ENCODE results near the gene DAPP1. TPM values are rescaled to one million over a fixed set of nuclear protein-coding genes. Genes with fewer than 3 reads are reported as not detected.
A peak's percentile ranks its signal among the peaks of the same experiment; 100 is the strongest.

DAPP1 gene
- total RNA-seq, 1 donor: not detected

GRCh38 chr4:99810536-99810935 is 6.1 kb upstream of the DAPP1 start:
- TF ChIP-seq CTCF (IDR thresholded peaks at IDR 0.05; ENCODE audit: insufficient read depth, low read length): no peak
- H3K4me3 ChIP-seq (ENCODE audit: low read depth, low read length): no peak overlapping the region
- DNase-seq (ENCODE audit: low read depth): no peak

- H3K4me3 ChIP-seq (ENCODE audit: low read depth, low read length): no peak overlapping the region
- DNase-seq (ENCODE audit: low read depth): no peak
- TF ChIP-seq CTCF (IDR thresholded peaks at IDR 0.05; ENCODE audit: insufficient read depth, low read length): no peak
Observed at GRCh38 chr4:99811117-99811516, 5.5 kb upstream of the DAPP1 start.

- DNase-seq (ENCODE audit: low read depth): peak; percentile 40
- TF ChIP-seq CTCF (IDR thresholded peaks at IDR 0.05; ENCODE audit: insufficient read depth, low read length): peak; percentile 46
- no peak overlapping the region for H3K4me3 ChIP-seq (ENCODE audit: low read depth, low read length)
Observed at GRCh38 chr4:99811850-99812249, 4.8 kb upstream of the DAPP1 start.

GRCh38 chr4:99815597-99816011 is 1.0 kb upstream of the DAPP1 start:
- DNase-seq (ENCODE audit: low read depth): peak; percentile 16
- no peak for TF ChIP-seq CTCF (IDR thresholded peaks at IDR 0.05; ENCODE audit: insufficient read depth, low read length)

GRCh38 chr4:99817309-99817890 is 773 bp downstream of the DAPP1 start:
- no peak for DNase-seq (ENCODE audit: low read depth)
- no peak overlapping the region for H3K4me3 ChIP-seq (ENCODE audit: low read depth, low read length)
- TF ChIP-seq CTCF (IDR thresholded peaks at IDR 0.05; ENCODE audit: insufficient read depth, low read length): no peak

More at GRCh38 chr4:99815597-99816011, 1.0 kb upstream of the DAPP1 start:
- H3K4me3 ChIP-seq (ENCODE audit: low read depth, low read length): no peak overlapping the region

- H3K4me3 ChIP-seq (ENCODE audit: low read depth, low read length): no peak overlapping the region
- no peak for TF ChIP-seq CTCF (IDR thresholded peaks at IDR 0.05; ENCODE audit: insufficient read depth, low read length)
- no peak for DNase-seq (ENCODE audit: low read depth)
Observed at GRCh38 chr4:99818661-99819060, 2.0 kb downstream of the DAPP1 start.
